PC-9 (cell line): ENCODE results near the gene LCA5L. TPM values are rescaled to one million over a fixed set of nuclear protein-coding genes. Genes with fewer than 3 reads are reported as not detected.
"Not testable (repeated sequence)": the region's sequence is repeated elsewhere in the genome, so short reads cannot be mapped to it uniquely, and the experiment has no call there.

Experiments
- BruUV-seq: library from RNA; stranded (reverse); fragments of 400-500 nt; replicated peaks from 2 replicates; lab custom pipeline; 2021; lab: Mats Ljungman, UMichigan
- CTCF ChIA-PET: fragments of 300-600 bp; sonication (Branson Sonifier 250); formaldehyde crosslinking; loops from one replicate; lab custom pipeline; 2022; ENCODE audit warnings: antibody characterized with exemption; lab: Charles Lee
- POLR2A ChIA-PET: fragments of 300-600 bp; sonication (Branson Sonifier 250); formaldehyde crosslinking; loops from one replicate; lab custom pipeline; 2022; ENCODE audit warnings: antibody characterized with exemption; ENCODE audit not compliant: unreplicated experiment; lab: Charles Lee
- DNase-seq, 2 experiments: peaks; one replicate each; pipeline versions ENCODE4 v3.0.0 to v3.0.0-alpha.2; 2015 to 2022; ENCODE audit warnings: mixed read lengths in 1 of 2
- H2AFZ ChIP-seq: fragments of 200-600 bp; sonication (generic); 2 replicates; pipeline ENCODE4 v1.8.1; 2017; ENCODE audit warnings: antibody characterized with exemption
- H3F3A ChIP-seq: fragments of 200-600 bp; sonication (generic); 2 replicates; pipeline ENCODE4 v1.8.1; 2017; ENCODE audit warnings: antibody characterized with exemption, mild to moderate bottlenecking, low read depth; ENCODE audit not compliant: insufficient read depth
- H3K27ac ChIP-seq: fragments of 200-600 bp; sonication (generic); 2 replicates; pipeline ENCODE4 v1.6.1; 2016; ENCODE audit warnings: mixed run types
- H3K27me3 ChIP-seq: fragments of 200-600 bp; sonication (generic); 2 replicates; pipeline ENCODE4 v1.6.1; 2016; ENCODE audit warnings: low read depth, mixed run types; ENCODE audit not compliant: insufficient read depth
- H3K36me3 ChIP-seq: fragments of 200-600 bp; sonication (generic); 2 replicates; pipeline ENCODE4 v1.6.1; 2016; ENCODE audit warnings: low read depth, mixed run types
- H3K4me1 ChIP-seq: fragments of 200-600 bp; sonication (generic); replicated peaks from 2 replicates; pipeline ENCODE4 v1.6.1; 2016; ENCODE audit warnings: mixed run types; ENCODE audit not compliant: insufficient read depth
- H3K4me2 ChIP-seq: fragments of 200-600 bp; sonication (generic); 2 replicates; pipeline ENCODE4 v1.6.1; 2017; ENCODE audit warnings: mixed run types
- H3K4me3 ChIP-seq: fragments of 200-600 bp; sonication (generic); 2 replicates; pipeline ENCODE4 v1.6.1; 2016; ENCODE audit warnings: mixed run types
- H3K79me2 ChIP-seq: fragments of 200-600 bp; sonication (generic); 2 replicates; pipeline ENCODE4 v1.6.1; 2017; ENCODE audit warnings: low read depth, mixed run types
- H3K9me2 ChIP-seq: fragments of 200-600 bp; sonication (generic); 2 replicates; pipeline ENCODE4 v1.8.1; 2017; ENCODE audit warnings: mild to moderate bottlenecking; ENCODE audit not compliant: insufficient read depth
- H3K9me3 ChIP-seq: fragments of 200-600 bp; sonication (generic); 2 replicates; pipeline ENCODE4 v1.8.1; 2016; ENCODE audit warnings: low read depth; ENCODE audit not compliant: insufficient read depth
- H4K20me1 ChIP-seq: fragments of 200-600 bp; sonication (generic); 2 replicates; pipeline ENCODE4 v1.8.1; 2017; ENCODE audit not compliant: insufficient read depth
- EZH2 ChIP-seq: fragments of 200-600 bp; sonication (generic); IDR thresholded peaks from 2 replicates; pipeline ENCODE4 v1.8.0; 2017; ENCODE audit warnings: antibody characterized with exemption, low read depth
- intact Hi-C: fragments of 100-400 bp; cut with micrococcal nuclease; formaldehyde crosslinking; loops from one replicate; pipeline ENCODE4 v1.10.0; 2022; ENCODE audit not compliant: unreplicated experiment
- total RNA-seq: library from RNA; stranded (reverse); gene quantifications from 2 replicates; pipeline ENCODE4 v1.2.3, GENCODE V29; 2021
- TF ChIP-seq, protein P1 (sequence below): fragments of 200-600 bp; sonication (generic); conservative IDR thresholded peaks from 2 replicates; pipeline ENCODE4 v1.6.1; 2017; ENCODE audit warnings: mixed run types, antibody characterized with exemption, mild to moderate bottlenecking, moderate library complexity

LCA5L gene
- total RNA-seq, 1 experiment from 2014 or later: 2.4 TPM

DNA sequence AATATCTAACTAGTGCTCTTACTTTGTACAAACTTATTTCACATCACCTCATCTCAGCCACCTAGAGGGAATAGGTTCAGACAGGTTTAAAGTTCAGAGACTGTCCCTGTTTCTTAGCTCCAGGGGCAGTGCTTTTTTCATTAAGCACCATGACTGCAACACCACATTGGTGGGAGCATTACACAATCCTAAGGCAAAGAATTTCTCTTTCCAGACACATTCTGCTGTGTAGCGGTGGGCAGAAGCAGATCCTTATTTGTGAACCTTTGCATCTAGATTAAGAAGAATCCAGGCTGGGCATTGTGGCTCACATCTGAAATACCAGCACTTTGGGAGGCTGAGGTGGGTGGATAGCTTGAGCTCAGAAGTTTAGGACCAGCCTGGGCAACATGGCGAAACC lies 16.1 kb downstream of the LCA5L start:
- intact Hi-C loops: no loop called here
- Histone ChIP-seq H3K79me2 (no peaks in the 10 kb centered on the region), H3K36me3 (no peaks in the 10 kb centered on the region), H4K20me1 (no peaks in the 10 kb centered on the region), H2AFZ (no peak overlapping the region), H3K27ac (no peak overlapping the region), H3F3A (no peaks in the 10 kb centered on the region), H3K9me3 (no peaks in the 10 kb centered on the region), H3K9me2 (no peaks in the 10 kb centered on the region), H3K4me2 (no peak overlapping the region), H3K4me3 (no peak overlapping the region), H3K27me3 (no peaks in the 10 kb centered on the region), H3K4me1 (no peaks in the 10 kb centered on the region)
- BruUV-seq: no TSS peak
- CTCF ChIA-PET: no interaction called here
- POLR2A ChIA-PET: no interaction called here
- TF ChIP-seq, protein P1, sequence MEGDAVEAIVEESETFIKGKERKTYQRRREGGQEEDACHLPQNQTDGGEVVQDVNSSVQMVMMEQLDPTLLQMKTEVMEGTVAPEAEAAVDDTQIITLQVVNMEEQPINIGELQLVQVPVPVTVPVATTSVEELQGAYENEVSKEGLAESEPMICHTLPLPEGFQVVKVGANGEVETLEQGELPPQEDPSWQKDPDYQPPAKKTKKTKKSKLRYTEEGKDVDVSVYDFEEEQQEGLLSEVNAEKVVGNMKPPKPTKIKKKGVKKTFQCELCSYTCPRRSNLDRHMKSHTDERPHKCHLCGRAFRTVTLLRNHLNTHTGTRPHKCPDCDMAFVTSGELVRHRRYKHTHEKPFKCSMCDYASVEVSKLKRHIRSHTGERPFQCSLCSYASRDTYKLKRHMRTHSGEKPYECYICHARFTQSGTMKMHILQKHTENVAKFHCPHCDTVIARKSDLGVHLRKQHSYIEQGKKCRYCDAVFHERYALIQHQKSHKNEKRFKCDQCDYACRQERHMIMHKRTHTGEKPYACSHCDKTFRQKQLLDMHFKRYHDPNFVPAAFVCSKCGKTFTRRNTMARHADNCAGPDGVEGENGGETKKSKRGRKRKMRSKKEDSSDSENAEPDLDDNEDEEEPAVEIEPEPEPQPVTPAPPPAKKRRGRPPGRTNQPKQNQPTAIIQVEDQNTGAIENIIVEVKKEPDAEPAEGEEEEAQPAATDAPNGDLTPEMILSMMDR: no peak
- no peak for TF ChIP-seq EZH2
- no peak for DNase-seq

DNA sequence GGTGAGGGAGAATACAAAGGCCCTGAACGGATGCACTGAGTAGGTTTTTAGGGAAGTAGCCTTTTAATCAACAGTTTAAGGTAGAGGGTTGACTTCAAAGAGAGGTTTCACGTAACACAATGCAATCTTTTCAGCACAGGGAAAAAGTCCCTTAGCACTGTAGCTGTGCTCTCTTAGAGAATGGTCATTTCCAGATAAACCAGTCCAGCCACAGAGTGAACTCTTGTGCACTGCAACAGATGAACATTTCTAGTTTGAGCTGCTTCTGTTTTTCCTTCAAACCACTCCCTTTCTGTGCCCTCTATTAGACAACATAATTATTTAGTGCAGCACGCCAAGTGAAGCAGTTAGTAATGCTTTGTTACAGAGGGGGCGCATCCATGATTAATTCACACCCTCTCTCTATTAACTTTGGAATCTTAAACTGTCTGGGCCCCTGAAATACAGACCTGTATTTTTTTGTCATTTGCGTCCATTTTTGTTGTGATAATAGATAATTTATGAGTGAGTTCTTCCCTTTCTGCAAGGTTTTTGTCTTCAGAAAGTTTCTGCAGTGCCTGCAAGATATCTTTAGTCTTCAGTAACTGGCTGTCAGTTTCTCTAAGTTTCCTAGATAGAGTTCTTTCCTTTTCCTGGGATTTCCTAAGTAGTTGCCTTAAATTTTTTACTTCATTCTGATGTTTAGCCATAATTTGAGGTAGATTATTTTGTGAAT lies 22.9 kb downstream of the LCA5L start:
- Histone ChIP-seq H3K4me1 (peaks cover 16% of the 10 kb centered on the region), H2AFZ (peak overlapping the region; percentile 32; the same call in 1 of the 2 replicates), H3K36me3 (no peaks in the 10 kb centered on the region), H3K27ac (peak overlapping the region; percentile 57), H3K4me3 (no peak overlapping the region), H3K4me2 (peak overlapping the region; percentile 37; the same call in 1 of the 2 replicates), H3F3A (0 out of 2 replicates have a peak, but pooled peaks cover 4% of the 10 kb centered on the region), H3K79me2 (no peaks in the 10 kb centered on the region), H3K9me2 (no peaks in the 10 kb centered on the region), H3K9me3 (no peaks in the 10 kb centered on the region), H3K27me3 (no peaks in the 10 kb centered on the region), H4K20me1 (no peaks in the 10 kb centered on the region)
- intact Hi-C loops: no loop called here
- TF ChIP-seq EZH2: no peak
- TF ChIP-seq, protein P1: no peak
- no TSS peak for BruUV-seq
- peak in 1 of 2 experiments; percentile 72 for DNase-seq
- POLR2A ChIA-PET: no interaction called here
- CTCF ChIA-PET: no interaction called here

DNA sequence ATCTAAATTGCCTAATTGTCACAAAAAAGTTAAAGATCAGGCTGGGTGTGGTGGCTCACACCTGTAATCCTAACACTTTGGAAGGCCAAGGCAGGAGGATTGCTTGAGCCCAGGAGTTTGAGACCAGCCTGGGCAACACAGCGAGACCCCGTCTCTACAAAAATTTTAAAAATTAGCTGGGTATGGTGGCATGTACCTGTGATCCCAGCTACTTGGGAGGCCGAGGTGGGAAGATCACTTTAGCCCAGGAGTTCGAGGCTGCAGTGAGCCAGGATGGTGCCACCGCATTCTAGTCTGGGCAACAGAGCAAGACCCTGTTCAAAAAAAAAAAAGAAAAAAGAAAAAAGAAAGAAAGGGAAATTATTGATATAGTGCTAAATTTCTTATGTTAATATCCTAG lies 26.4 kb downstream of the LCA5L start:
- H3K27ac ChIP-seq, DNase-seq, H3F3A ChIP-seq, H4K20me1 ChIP-seq, H3K27me3 ChIP-seq, H3K9me2 ChIP-seq, intact Hi-C loops, H2AFZ ChIP-seq, H3K79me2 ChIP-seq, CTCF ChIA-PET, H3K4me3 ChIP-seq, POLR2A ChIA-PET, BruUV-seq, H3K9me3 ChIP-seq, H3K36me3 ChIP-seq, H3K4me2 ChIP-seq: not testable (repeated sequence)
- peaks cover 16% of the 10 kb centered on the region for H3K4me1 ChIP-seq
